Activated gamma-delta T cell treated with anti-CD3 and anti-CD28 coated beads, Interleukin-2, amount 50 U/mL, for 16 hours (primary cell): ENCODE data around the gene PTPN4.
"Not testable (repeated sequence)": the region's sequence is repeated elsewhere in the genome, so short reads cannot be mapped to it uniquely, and the experiment has no call there.

ENCODE experiments used
- DNase-seq: peaks from one replicate; pipeline ENCODE4 v3.0.0-alpha.2; 2020; ENCODE audit warnings: low read depth

The PTPN4 gene

DNA sequence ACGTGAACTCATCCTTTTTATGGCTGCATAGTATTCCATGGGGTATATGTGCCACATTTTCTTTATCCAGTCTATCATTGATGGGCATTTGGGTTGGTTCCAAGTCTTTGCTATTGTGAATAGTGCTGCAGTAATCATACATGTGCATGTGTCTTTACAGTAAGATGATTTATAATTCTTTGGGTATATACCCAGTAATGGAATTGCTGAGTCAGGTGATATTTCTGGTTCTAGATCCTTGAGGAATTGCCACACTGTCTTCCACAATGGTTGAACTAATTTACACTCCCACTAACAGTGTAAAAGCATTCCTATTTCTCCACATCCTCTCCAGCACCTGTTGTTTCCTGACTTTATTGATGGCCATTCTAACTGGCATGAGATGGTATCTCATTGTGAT, 262.8 kb downstream of the PTPN4 start:
- DNase-seq = not testable (repeated sequence)

GRCh38 chr2:120026890-120027289, 267.2 kb downstream of the PTPN4 start:
- DNase-seq = no peak

GRCh38 chr2:120028795-120029194, 269.1 kb downstream of the PTPN4 start:
- no peak for DNase-seq

- DNase-seq = no peak
Measured at GRCh38 chr2:120029672-120030640, 270.2 kb downstream of the PTPN4 start.

DNA sequence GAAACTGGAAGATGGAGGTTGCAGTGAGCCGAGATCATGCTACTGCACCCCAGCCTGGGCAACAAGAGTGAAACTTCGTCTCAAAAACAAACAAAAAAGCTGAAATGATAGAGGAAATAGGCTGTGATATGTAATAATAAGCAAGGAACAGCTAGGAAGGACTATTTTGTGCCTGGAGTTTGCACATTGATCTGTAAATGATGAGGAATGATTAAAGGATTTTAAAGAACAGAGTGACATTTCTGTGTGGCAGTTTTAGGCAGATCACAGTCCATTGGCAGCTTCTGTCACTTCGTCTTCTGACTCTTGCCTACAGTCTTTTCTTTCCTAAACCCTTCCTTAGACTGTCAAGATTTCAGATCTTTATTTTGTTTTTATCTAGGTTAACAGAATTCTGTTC, 272.6 kb downstream of the PTPN4 start:
- DNase-seq = no peak
